Brain microvascular endothelial cell (primary cell): Measurements from ENCODE around the gene TMTC3.

Experiments
- DNase-seq: peaks from one replicate; pipeline ENCODE4 v3.0.0-alpha.2; 2020
- H3K27ac ChIP-seq: fragments of 250-450 bp; sonication (Bioruptor Pico); 2 replicates; pipeline ENCODE4 v1.5.1; 2020; ENCODE audit warnings: mild to moderate bottlenecking, moderate library complexity
- H3K27me3 ChIP-seq: fragments of 250-450 bp; sonication (Bioruptor Pico); replicated peaks from 2 replicates; pipeline ENCODE4 v1.5.1; 2020; ENCODE audit warnings: mild to moderate bottlenecking
- H3K36me3 ChIP-seq: fragments of 250-450 bp; sonication (Bioruptor Pico); replicated peaks from 2 replicates; pipeline ENCODE4 v1.5.1; 2020; ENCODE audit warnings: mild to moderate bottlenecking
- H3K4me3 ChIP-seq: 2 replicates; pipeline ENCODE4 v1.5.1; 2011; ENCODE audit warnings: low read depth, mild to moderate bottlenecking, control low read depth, low read length, moderate library complexity
- CTCF ChIP-seq: IDR thresholded peaks from 2 replicates; pipeline ENCODE4 v1.5.1; 2011; ENCODE audit warnings: low read depth, mild to moderate bottlenecking, moderate library complexity, low read length, control low read depth, inconsistent platforms; ENCODE audit errors: missing control alignments
- in situ Hi-C: cut with HindIII; loops from 2 replicates; pipeline ENCODE4 v1.10.0; 2017; ENCODE audit warnings: low sequenced_read_pairs, low pct_ligation_motif_present

TMTC3 gene

GRCh38 chr12:88242571-88242925, 100.4 kb downstream of the TMTC3 start:
- no peak for TF ChIP-seq CTCF
- H3K36me3 ChIP-seq: no peaks in the 10 kb centered on the region
- peak overlapping the region; percentile 85 for H3K27ac ChIP-seq

GRCh38 chr12:88242939-88243338, 100.8 kb downstream of the TMTC3 start:
- Histone ChIP-seq H3K36me3 (no peaks in the 10 kb centered on the region), H3K4me3 (no peak overlapping the region), H3K27ac (peak overlapping the region; percentile 85), H3K27me3 (no peaks in the 10 kb centered on the region)
- DNase-seq: no peak
- TF ChIP-seq CTCF: no peak
- in situ Hi-C loops: no loop called here

More at GRCh38 chr12:88242571-88242925, 100.4 kb downstream of the TMTC3 start:
- Histone ChIP-seq H3K27me3 (no peaks in the 10 kb centered on the region), H3K4me3 (no peak overlapping the region)
- in situ Hi-C loops: no loop called here
- peak; percentile 43 for DNase-seq

- no peak for TF ChIP-seq CTCF
- in situ Hi-C loops: no loop called here
- Histone ChIP-seq H3K36me3 (no peaks in the 10 kb centered on the region), H3K27me3 (no peaks in the 10 kb centered on the region), H3K27ac (no peak overlapping the region), H3K4me3 (no peak overlapping the region)
- DNase-seq: no peak
Measured at GRCh38 chr12:88243982-88244381, 101.9 kb downstream of the TMTC3 start.

- Histone ChIP-seq H3K27ac (no peak overlapping the region), H3K36me3 (no peaks in the 10 kb centered on the region), H3K4me3 (no peak overlapping the region), H3K27me3 (no peaks in the 10 kb centered on the region)
- TF ChIP-seq CTCF: no peak
- no peak for DNase-seq
- in situ Hi-C loops: no loop called here
Measured at GRCh38 chr12:88245905-88246304, 103.8 kb downstream of the TMTC3 start.

- no peak for TF ChIP-seq CTCF
- no peaks in the 10 kb centered on the region for H3K27me3 ChIP-seq
- peak overlapping the region; percentile 20 for H3K27ac ChIP-seq
- no peaks in the 10 kb centered on the region for H3K36me3 ChIP-seq
- H3K4me3 ChIP-seq: no peak overlapping the region
- in situ Hi-C loops: no loop called here
- DNase-seq: peak; percentile 65
Measured at GRCh38 chr12:88247241-88247643, 105.1 kb downstream of the TMTC3 start.

GRCh38 chr12:88248606-88249005, 106.5 kb downstream of the TMTC3 start:
- H3K27ac ChIP-seq: no peak overlapping the region
- TF ChIP-seq CTCF: no peak
- in situ Hi-C loops: no loop called here

More at GRCh38 chr12:88248606-88249005, 106.5 kb downstream of the TMTC3 start:
- Histone ChIP-seq H3K4me3 (no peak overlapping the region), H3K36me3 (no peaks in the 10 kb centered on the region), H3K27me3 (no peaks in the 10 kb centered on the region)
- DNase-seq: no peak
